HCT116 (cell line): Measurements from ENCODE around the gene WNT7B.

Experiments
- CTCF ChIP-seq, 3 experiments: fragments of 200-600 bp in 1 of 3; sonication (generic) in 1 of 3; IDR thresholded peaks in 2 of 3; conservative IDR thresholded peaks in 1 of 3; 2 replicates each; pipeline ENCODE4 v1.5.1; 2012 to 2017; ENCODE audit warnings: low read depth in 2 of 3, low read length in 2 of 3, antibody characterized with exemption in 1 of 3, borderline replicate concordance in 1 of 3, control low read depth in 1 of 3, mild to moderate bottlenecking in 1 of 3, mixed read lengths in 1 of 3, mixed run types in 1 of 3, moderate library complexity in 1 of 3; ENCODE audit not compliant: insufficient read depth in 1 of 3
- EZH2 ChIP-seq: fragments of 200-600 bp; sonication (generic); IDR thresholded peaks from 2 replicates; pipeline ENCODE4 v1.6.1; 2017; ENCODE audit warnings: antibody characterized with exemption, mixed run types
- EZH2phosphoT487 ChIP-seq: fragments of 200-600 bp; IDR thresholded peaks from 2 replicates; pipeline ENCODE4 v1.6.1; 2018; ENCODE audit warnings: antibody characterized with exemption, borderline replicate concordance
- JUND ChIP-seq: IDR thresholded peaks from 2 replicates; pipeline ENCODE4 v1.6.1; 2012
- MAX ChIP-seq: IDR thresholded peaks from 2 replicates; pipeline ENCODE4 v1.6.1; 2012
- POLR2A ChIP-seq: IDR thresholded peaks from 2 replicates; pipeline ENCODE4 v1.7.0; 2011; ENCODE audit warnings: borderline replicate concordance; ENCODE audit not compliant: insufficient read depth, insufficient read length; ENCODE audit errors: extremely low read depth
- REST ChIP-seq: IDR thresholded peaks from 2 replicates; pipeline ENCODE4 v1.6.1; 2012; ENCODE audit warnings: low read depth
- SIN3A ChIP-seq: IDR thresholded peaks from 2 replicates; pipeline ENCODE4 v1.6.1; 2012; ENCODE audit warnings: low read depth
- SP1 ChIP-seq: IDR thresholded peaks from 2 replicates; pipeline ENCODE4 v1.6.1; 2012; ENCODE audit warnings: low read depth

GRCh38 chr22:45907996-45908395 is 69.0 kb downstream of the WNT7B start:
- TF ChIP-seq EZH2 (no peak), CTCF (IDR thresholded peaks at IDR 0.05 in 2 of 3, conservative IDR thresholded peaks at IDR 0.05 in 1 of 3; ENCODE audit: borderline replicate concordance in 1 of 3, insufficient read depth in 1 of 3, low read depth in 2 of 3, low read length in 2 of 3) (no peak), SP1 (no peak), EZH2phosphoT487 (no peak), MAX (no peak), SIN3A (no peak), REST (no peak), POLR2A (no peak), JUND (no peak)
